ENCODE results near the gene OR5D14. TPM values are rescaled to one million over a fixed set of nuclear protein-coding genes. Genes with fewer than 3 reads are reported as not detected.

OR5D14 gene
- total and polyA plus RNA-seq, 3 donors from 2014 or later: not detected

- TF ChIP-seq POLR2A (IDR thresholded peaks at IDR 0.05): no peak
- TF ChIP-seq, protein P1, sequence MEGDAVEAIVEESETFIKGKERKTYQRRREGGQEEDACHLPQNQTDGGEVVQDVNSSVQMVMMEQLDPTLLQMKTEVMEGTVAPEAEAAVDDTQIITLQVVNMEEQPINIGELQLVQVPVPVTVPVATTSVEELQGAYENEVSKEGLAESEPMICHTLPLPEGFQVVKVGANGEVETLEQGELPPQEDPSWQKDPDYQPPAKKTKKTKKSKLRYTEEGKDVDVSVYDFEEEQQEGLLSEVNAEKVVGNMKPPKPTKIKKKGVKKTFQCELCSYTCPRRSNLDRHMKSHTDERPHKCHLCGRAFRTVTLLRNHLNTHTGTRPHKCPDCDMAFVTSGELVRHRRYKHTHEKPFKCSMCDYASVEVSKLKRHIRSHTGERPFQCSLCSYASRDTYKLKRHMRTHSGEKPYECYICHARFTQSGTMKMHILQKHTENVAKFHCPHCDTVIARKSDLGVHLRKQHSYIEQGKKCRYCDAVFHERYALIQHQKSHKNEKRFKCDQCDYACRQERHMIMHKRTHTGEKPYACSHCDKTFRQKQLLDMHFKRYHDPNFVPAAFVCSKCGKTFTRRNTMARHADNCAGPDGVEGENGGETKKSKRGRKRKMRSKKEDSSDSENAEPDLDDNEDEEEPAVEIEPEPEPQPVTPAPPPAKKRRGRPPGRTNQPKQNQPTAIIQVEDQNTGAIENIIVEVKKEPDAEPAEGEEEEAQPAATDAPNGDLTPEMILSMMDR (IDR thresholded peaks at IDR 0.05): no peak
- H3K36me3 ChIP-seq (ENCODE audit: low read depth, missing control alignments): no peaks in the 10 kb centered on the region
- H3K27ac ChIP-seq: no peak within 1 kb of the TSS
- no peak within 1 kb of the TSS for H3K4me3 ChIP-seq
- intact Hi-C loops (cut with DNase I; ENCODE audit: low total_unique reads): no loop called here
- WGBS, 2 donors: 85 to 95% methylated on average over 1 of the region's 1 CpG
- no peaks in the 10 kb centered on the region for H3K9me3 ChIP-seq
- no peaks in the 10 kb centered on the region for H3K27me3 ChIP-seq
- DNase-seq: no peak
- H3K4me1 ChIP-seq: no peaks in the 10 kb centered on the region
Observed at GRCh38 chr11:55811067-55811466, 15.7 kb downstream of the OR5D14 start, which contains the start of gene OR5L1. TSS of gene OR5L1 (plus strand) at chr11:55811367. CDS start at chr11:55811467, 100 bp downstream.

DNA sequence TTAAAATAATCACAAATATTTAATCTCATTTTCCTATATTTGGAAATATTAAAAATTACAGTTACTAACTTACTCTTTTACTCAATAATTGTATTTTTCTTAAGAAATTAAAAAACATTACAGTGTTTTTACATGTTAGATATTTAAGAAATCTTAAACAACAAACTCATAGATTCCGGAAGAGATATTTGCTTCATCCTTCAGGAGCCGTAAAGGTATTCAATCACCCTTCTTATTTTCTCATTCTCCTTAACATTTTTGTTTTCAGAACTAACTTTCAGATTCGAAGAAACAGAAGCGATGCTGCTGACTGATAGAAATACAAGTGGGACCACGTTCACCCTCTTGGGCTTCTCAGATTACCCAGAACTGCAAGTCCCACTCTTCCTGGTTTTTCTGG is 24.0 kb downstream of the OR5D14 start, which contains the start of gene OR5D18:
OR5D18 (plus strand) TSS at position 301 of the 400 bp plus-strand sequence; CDS start at position 301, 0 bp downstream.
- H3K9me3 ChIP-seq: no peaks in the 10 kb centered on the region
- intact Hi-C loops (cut with DNase I; ENCODE audit: low total_unique reads): no loop called here
- H3K27ac ChIP-seq: no peak within 1 kb of the TSS
- 83 to 85% methylated on average over 5 of the region's 5 CpGs for WGBS, 2 donors
- no peak for DNase-seq
- no peak within 1 kb of the TSS for H3K4me3 ChIP-seq
- no peaks in the 10 kb centered on the region for H3K27me3 ChIP-seq
- TF ChIP-seq POLR2A (IDR thresholded peaks at IDR 0.05): no peak
- TF ChIP-seq, protein P1 (IDR thresholded peaks at IDR 0.05): no peak
- no peaks in the 10 kb centered on the region for H3K4me1 ChIP-seq
- H3K36me3 ChIP-seq (ENCODE audit: low read depth, missing control alignments): no peaks in the 10 kb centered on the region

DNA sequence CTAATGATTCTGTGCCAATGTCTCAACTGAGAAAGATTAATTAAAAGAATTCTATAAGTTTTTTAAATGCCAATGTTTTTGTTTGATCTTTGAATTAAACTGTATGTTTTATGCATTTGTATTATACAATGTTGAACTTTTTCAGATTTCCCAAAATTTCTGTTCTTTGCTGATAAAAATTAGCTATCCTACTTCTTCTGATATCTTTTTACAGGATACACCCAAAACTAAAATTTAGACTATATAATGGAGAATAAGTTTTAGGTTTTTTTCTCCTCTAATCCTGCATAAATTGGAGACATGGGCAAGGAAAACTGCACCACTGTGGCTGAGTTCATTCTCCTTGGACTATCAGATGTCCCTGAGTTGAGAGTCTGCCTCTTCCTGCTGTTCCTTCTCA is 31.6 kb downstream of the OR5D14 start, which contains the start of gene OR5L2:
OR5L2 (plus strand) TSS at position 301 of the 400 bp plus-strand sequence; CDS start at position 301, 0 bp downstream.
- Histone ChIP-seq H3K9me3 (no peaks in the 10 kb centered on the region), H3K4me1 (no peaks in the 10 kb centered on the region), H3K36me3 (ENCODE audit: low read depth, missing control alignments) (no peaks in the 10 kb centered on the region), H3K27me3 (no peaks in the 10 kb centered on the region), H3K27ac (no peak within 1 kb of the TSS), H3K4me3 (no peak within 1 kb of the TSS)
- no peak for DNase-seq
- no peak for TF ChIP-seq POLR2A (IDR thresholded peaks at IDR 0.05)
- TF ChIP-seq, protein P1 (IDR thresholded peaks at IDR 0.05): no peak
- intact Hi-C loops (cut with DNase I; ENCODE audit: low total_unique reads): no loop called here

DNA sequence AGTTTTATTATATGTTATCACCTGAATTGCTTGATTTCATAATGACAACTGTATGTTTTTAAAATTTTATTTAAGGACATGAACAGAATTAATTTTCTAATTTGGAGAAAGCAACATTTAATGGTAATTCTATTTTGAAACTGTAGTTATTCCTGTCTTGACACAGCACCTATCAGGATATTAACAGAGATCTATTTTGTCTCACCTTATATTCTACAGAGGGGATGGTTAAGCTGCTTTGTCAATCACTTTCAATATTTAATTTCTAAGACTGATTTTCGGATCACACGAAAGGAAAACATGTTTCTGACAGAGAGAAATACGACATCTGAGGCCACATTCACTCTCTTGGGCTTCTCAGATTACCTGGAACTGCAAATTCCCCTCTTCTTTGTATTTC is 43.1 kb downstream of the OR5D14 start, which contains the start of gene OR5D16:
OR5D16 (plus strand) TSS at position 301 of the 400 bp plus-strand sequence; CDS start at position 301, 0 bp downstream.
- DNase-seq: no peak
- TF ChIP-seq POLR2A (IDR thresholded peaks at IDR 0.05): no peak
- TF ChIP-seq, protein P1 (IDR thresholded peaks at IDR 0.05): no peak
- Histone ChIP-seq H3K4me1 (no peaks in the 10 kb centered on the region), H3K27ac (no peak within 1 kb of the TSS), H3K4me3 (no peak within 1 kb of the TSS), H3K27me3 (no peaks in the 10 kb centered on the region), H3K9me3 (no peaks in the 10 kb centered on the region), H3K36me3 (ENCODE audit: low read depth, missing control alignments) (no peaks in the 10 kb centered on the region)
- WGBS, 2 donors: 30 to 55% methylated on average over 3 of the region's 3 CpGs
- intact Hi-C loops (cut with DNase I; ENCODE audit: low total_unique reads): no loop called here

Other genes with a start within 250 kb of the OR5D14 start
- not detected for gene OR4C15, start 241.1 kb upstream of the OR5D14 start, total RNA-seq
- gene OR4C15, start 241.1 kb upstream of the OR5D14 start, polyA plus RNA-seq (ENCODE audit: insufficient read depth, low read depth, low replicate concordance): not detected
- not detected for gene OR4C16, start 223.4 kb upstream of the OR5D14 start, total RNA-seq
- not detected for gene OR4C16, start 223.4 kb upstream of the OR5D14 start, polyA plus RNA-seq (ENCODE audit: insufficient read depth, low read depth, low replicate concordance)
- gene OR4C11, start 187.9 kb upstream of the OR5D14 start, total RNA-seq: not detected
- gene OR4C11, start 187.9 kb upstream of the OR5D14 start, polyA plus RNA-seq (ENCODE audit: insufficient read depth, low read depth, low replicate concordance): not detected
- not detected for gene OR4P4, start 160.4 kb upstream of the OR5D14 start, total RNA-seq
- gene OR4P4, start 160.4 kb upstream of the OR5D14 start, polyA plus RNA-seq (ENCODE audit: insufficient read depth, low read depth, low replicate concordance): not detected
- gene OR4S2, start 147.2 kb upstream of the OR5D14 start, total RNA-seq: not detected
- not detected for gene OR4S2, start 147.2 kb upstream of the OR5D14 start, polyA plus RNA-seq (ENCODE audit: insufficient read depth, low read depth, low replicate concordance)
- not detected for gene OR4C6, start 133.4 kb upstream of the OR5D14 start, total RNA-seq
- gene OR4C6, start 133.4 kb upstream of the OR5D14 start, polyA plus RNA-seq (ENCODE audit: insufficient read depth, low read depth, low replicate concordance): not detected
- not detected for gene OR5D13, start 22.1 kb upstream of the OR5D14 start, total RNA-seq
- not detected for gene OR5D13, start 22.1 kb upstream of the OR5D14 start, polyA plus RNA-seq (ENCODE audit: insufficient read depth, low read depth, low replicate concordance)
- not detected for gene OR5L1, start 15.8 kb downstream of the OR5D14 start, total RNA-seq
- not detected for gene OR5L1, start 15.8 kb downstream of the OR5D14 start, polyA plus RNA-seq (ENCODE audit: insufficient read depth, low read depth, low replicate concordance)
- gene OR5D18, start 24.1 kb downstream of the OR5D14 start, total RNA-seq: not detected
- gene OR5D18, start 24.1 kb downstream of the OR5D14 start, polyA plus RNA-seq (ENCODE audit: insufficient read depth, low read depth, low replicate concordance): not detected
- not detected for gene OR5L2, start 31.7 kb downstream of the OR5D14 start, total RNA-seq
- gene OR5L2, start 31.7 kb downstream of the OR5D14 start, polyA plus RNA-seq (ENCODE audit: insufficient read depth, low read depth, low replicate concordance): not detected
- gene OR5D16, start 43.2 kb downstream of the OR5D14 start, total RNA-seq: not detected
- not detected for gene OR5D16, start 43.2 kb downstream of the OR5D14 start, polyA plus RNA-seq (ENCODE audit: insufficient read depth, low read depth, low replicate concordance)
- gene TRIM51, start 87.7 kb downstream of the OR5D14 start, total RNA-seq: under 1 TPM in 1 of 2 donors, not detected in 1; 0.56 TPM
- gene TRIM51, start 87.7 kb downstream of the OR5D14 start, polyA plus RNA-seq (ENCODE audit: insufficient read depth, low read depth, low replicate concordance): 0.20 TPM
- gene OR5W2, start 119.0 kb downstream of the OR5D14 start, total RNA-seq: not detected
- not detected for gene OR5W2, start 119.0 kb downstream of the OR5D14 start, polyA plus RNA-seq (ENCODE audit: insufficient read depth, low read depth, low replicate concordance)
- not detected for gene OR5I1, start 140.8 kb downstream of the OR5D14 start, total RNA-seq
- gene OR5I1, start 140.8 kb downstream of the OR5D14 start, polyA plus RNA-seq (ENCODE audit: insufficient read depth, low read depth, low replicate concordance): not detected
- gene OR10AG1, start 174.4 kb downstream of the OR5D14 start, total RNA-seq: under 1 TPM in 1 of 2 donors, not detected in 1; 0.19 TPM
- not detected for gene OR10AG1, start 174.4 kb downstream of the OR5D14 start, polyA plus RNA-seq (ENCODE audit: insufficient read depth, low read depth, low replicate concordance)
- gene OR5F1, start 199.1 kb downstream of the OR5D14 start, total RNA-seq: not detected
- not detected for gene OR5F1, start 199.1 kb downstream of the OR5D14 start, polyA plus RNA-seq (ENCODE audit: insufficient read depth, low read depth, low replicate concordance)
- under 1 TPM in 1 of 2 donors, not detected in 1; 0.16 TPM for gene OR5AS1, start 232.1 kb downstream of the OR5D14 start, total RNA-seq
- gene OR5AS1, start 232.1 kb downstream of the OR5D14 start, polyA plus RNA-seq (ENCODE audit: insufficient read depth, low read depth, low replicate concordance): not detected

Measured in testis (tissue), 3 donors.